Endothelial cell of umbilical vein (primary cell): Measurements from ENCODE around the gene TRPM3. TPM values are rescaled to one million over a fixed set of nuclear protein-coding genes. Genes with fewer than 3 reads are reported as not detected.

Experiments
- BruUV-seq: library from RNA; stranded (reverse); fragments of 400-500 nt; replicated peaks from 2 replicates; lab custom pipeline; 2021; lab: Mats Ljungman, UMichigan
- CTCF ChIA-PET: fragments of 300-600, 350-600 bp; sonication (Branson Sonifier 250); formaldehyde crosslinking; loops from one replicate; lab custom pipeline; 2021; ENCODE audit warnings: antibody characterized with exemption, inconsistent platforms; lab: Charles Lee
- POLR2A ChIA-PET: fragments of 300-600, 350-600 bp; sonication (Branson Sonifier 250); formaldehyde crosslinking; loops from one replicate; lab custom pipeline; 2021; ENCODE audit warnings: antibody characterized with exemption, inconsistent platforms; lab: Charles Lee
- DNase-seq: peaks from one replicate; pipeline ENCODE4 v3.0.0-alpha.2; 2011; ENCODE audit warnings: low read depth, low spot score
- FAIRE-seq: peaks from 2 replicates; lab custom pipeline; 2011; peaks lifted over from hg19 to GRCh38; lab: Jason Lieb, UNC
- H2AFZ ChIP-seq: 2 replicates; pipeline ENCODE4 v1.6.0; 2012; ENCODE audit warnings: low read depth, low read length, control low read depth, inconsistent platforms
- H3K27ac ChIP-seq: 2 replicates; pipeline ENCODE4 v1.5.1; 2011; ENCODE audit warnings: low read depth, mild to moderate bottlenecking, control low read depth, low read length, moderate library complexity; ENCODE audit not compliant: insufficient read depth
- H3K27me3 ChIP-seq, 2 experiments: 2 replicates each; pipeline versions ENCODE4 v1.6.0 to v1.6.1; 2011; ENCODE audit warnings: low read length in 2 of 2, mixed read lengths in 1 of 2; ENCODE audit not compliant: control insufficient read depth in 2 of 2, insufficient read depth in 2 of 2
- H3K36me3 ChIP-seq, 2 experiments: 2 replicates in 1 of 2; 3 replicates in 1 of 2; pipeline ENCODE4 v1.5.1; 2011; ENCODE audit warnings: low read length in 2 of 2, mild to moderate bottlenecking in 1 of 2, moderate library complexity in 1 of 2; ENCODE audit not compliant: control insufficient read depth in 2 of 2, insufficient read depth in 2 of 2; ENCODE audit errors: extremely low read depth in 1 of 2
- H3K4me1 ChIP-seq: 3 replicates; pipeline ENCODE4 v1.5.1; 2011; ENCODE audit warnings: mild to moderate bottlenecking, low read length; ENCODE audit not compliant: control insufficient read depth, insufficient read depth; ENCODE audit errors: extremely low read depth
- H3K4me2 ChIP-seq: 2 replicates; pipeline ENCODE4 v1.6.1; 2011; ENCODE audit warnings: low read length, control low read depth, mixed read lengths; ENCODE audit not compliant: insufficient read depth
- H3K4me3 ChIP-seq, 3 experiments: fragments of 200-600 bp in 1 of 3; sonication (generic), shearing (Covaris generic) in 1 of 3; replicated peaks in 1 of 3; 2 replicates each; pipeline ENCODE4 v1.5.1; 2011 to 2016; ENCODE audit warnings: control low read depth in 3 of 3, low read length in 3 of 3, mild to moderate bottlenecking in 2 of 3, inconsistent platforms in 1 of 3, low read depth in 1 of 3, moderate library complexity in 1 of 3; ENCODE audit not compliant: insufficient read depth in 1 of 3
- H3K79me2 ChIP-seq: 2 replicates; pipeline ENCODE4 v1.6.0; 2012; ENCODE audit warnings: low read length, inconsistent platforms; ENCODE audit not compliant: control insufficient read depth, insufficient read depth
- H3K9ac ChIP-seq: replicated peaks from 2 replicates; pipeline ENCODE3; 2011; ENCODE audit warnings: low read length, control low read depth; ENCODE audit not compliant: insufficient read depth; ENCODE audit errors: extremely low read depth
- H3K9me1 ChIP-seq: replicated peaks from 3 replicates; pipeline ENCODE4 v1.6.0; 2011; ENCODE audit warnings: mild to moderate bottlenecking, low read length; ENCODE audit not compliant: control insufficient read depth, insufficient read depth; ENCODE audit errors: extremely low read depth
- H3K9me3 ChIP-seq: replicated peaks from 2 replicates; pipeline ENCODE4 v1.5.1; 2012; ENCODE audit warnings: low read length, inconsistent platforms; ENCODE audit not compliant: control insufficient read depth, insufficient read depth
- H4K20me1 ChIP-seq: replicated peaks from 2 replicates; pipeline ENCODE3; 2011; ENCODE audit warnings: mild to moderate bottlenecking, low read length; ENCODE audit not compliant: control insufficient read depth, insufficient read depth; ENCODE audit errors: extremely low read depth
- EZH2 ChIP-seq: IDR thresholded peaks from 2 replicates; pipeline ENCODE4 v1.6.1; 2012; ENCODE audit warnings: borderline replicate concordance, low read depth, mild to moderate bottlenecking, moderate library complexity, low read length, inconsistent platforms; ENCODE audit not compliant: severe bottlenecking
- FOS ChIP-seq: IDR thresholded peaks from 2 replicates; pipeline ENCODE4 v1.6.1; 2011; ENCODE audit warnings: mild to moderate bottlenecking, low read length, moderate library complexity, borderline replicate concordance; ENCODE audit not compliant: insufficient read depth
- GATA2 ChIP-seq: IDR thresholded peaks from 2 replicates; pipeline ENCODE4 v1.7.0; 2011; ENCODE audit warnings: low read depth, mild to moderate bottlenecking, moderate library complexity, mixed read lengths, low read length; ENCODE audit not compliant: insufficient read length, insufficient read depth
- MAX ChIP-seq: IDR thresholded peaks from 2 replicates; pipeline ENCODE4 v1.6.1; 2011; ENCODE audit not compliant: insufficient read depth, insufficient read length
- MYC ChIP-seq: IDR thresholded peaks from one replicate; pipeline ENCODE4 v1.6.1; 2011; ENCODE audit warnings: mild to moderate bottlenecking, low read depth, low read length
- POLR2A ChIP-seq: IDR thresholded peaks from 2 replicates; pipeline ENCODE4 v1.6.1; 2012; ENCODE audit warnings: low read depth, mild to moderate bottlenecking, control low read depth, low read length
- POLR2AphosphoS5 ChIP-seq: IDR thresholded peaks from 2 replicates; pipeline ENCODE4 v1.6.1; 2012; ENCODE audit warnings: low read depth, mild to moderate bottlenecking, control low read depth, low read length, moderate library complexity; ENCODE audit not compliant: insufficient read depth
- dilution Hi-C: fragments of 300-500 bp; cut with MboI; formaldehyde crosslinking; loops from one replicate; pipeline ENCODE4 v1.15.0; 2019; ENCODE audit warnings: low sequenced_read_pairs; ENCODE audit not compliant: extremely low pct_ligation_motif_present
- intact Hi-C: fragments of 100-400 bp; cut with micrococcal nuclease; formaldehyde crosslinking; loops from one replicate; pipeline ENCODE4 v1.10.0; 2022
- polyA plus RNA-seq, 4 experiments: library from polyadenylated mRNA; depleted of rRNA in 3 of 4; stranded (reverse) in 3 of 4; unstranded in 1 of 4; fragments of >200 nt; gene quantifications; 2 replicates each; pipeline versions ENCODE4 v1.2.1 to v1.2.3, GENCODE V29; 2011 to 2012; ENCODE audit warnings: missing spikeins in 1 of 4
- total RNA-seq: library from RNA; stranded (reverse); gene quantifications from 2 replicates; pipeline ENCODE4 v1.2.3, GENCODE V29; 2021

Gene TRPM3
- total and polyA plus RNA-seq, 2 donors (not counting 3 experiments of a cell fraction or from before 2014, with no cell fraction given) = 0.17 to 0.33 TPM

DNA sequence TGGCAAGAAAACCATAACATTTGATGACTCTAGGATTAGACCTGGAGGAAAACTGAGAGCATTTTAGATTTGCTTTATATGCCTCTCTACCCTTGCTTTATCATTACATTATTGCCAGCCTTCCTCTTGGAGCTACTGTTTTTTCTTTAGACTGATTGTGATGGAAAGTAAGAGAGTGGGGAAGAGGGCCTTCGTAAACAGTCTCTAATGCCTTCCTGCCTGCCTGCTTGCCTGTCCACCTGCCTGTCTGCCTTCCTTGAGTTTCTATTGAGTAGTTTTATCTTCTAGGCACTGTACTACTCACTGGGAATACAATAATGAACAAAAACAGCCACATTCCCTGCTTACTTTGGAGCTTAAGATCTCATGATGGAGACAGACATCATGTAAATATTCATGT is 189.3 kb downstream of the TRPM3 start:
- H4K20me1 ChIP-seq = no peaks in the 10 kb centered on the region
- no peak for FAIRE-seq
- H3K27me3 ChIP-seq = peaks cover 0 to 11% of the 10 kb centered on the region in 2 experiments
- H3K36me3 ChIP-seq = no peaks in the 10 kb centered on the region
- DNase-seq = no peak
- no peak overlapping the region for H2AFZ ChIP-seq
- dilution Hi-C loops = no loop called here
- no peaks in the 10 kb centered on the region for H3K79me2 ChIP-seq
- POLR2A ChIA-PET = no interaction called here
- no peak overlapping the region for H3K9ac ChIP-seq
- H3K4me3 ChIP-seq = no peak overlapping the region
- H3K9me3 ChIP-seq = no peaks in the 10 kb centered on the region
- no peak for TF ChIP-seq EZH2
- TF ChIP-seq GATA2 = no peak
- no peak for TF ChIP-seq POLR2A
- no peak for TF ChIP-seq MYC
- TF ChIP-seq FOS = no peak
- no peak for TF ChIP-seq POLR2AphosphoS5
- no peak for TF ChIP-seq MAX
- no peak overlapping the region for H3K4me2 ChIP-seq
- H3K27ac ChIP-seq = no peak overlapping the region
- no TSS peak for BruUV-seq
- intact Hi-C loops = loop anchor here (10.0 kb wide), 1 partner anchor 193 kb away; the partner anchor contains the start of gene TRPM3
- no peaks in the 10 kb centered on the region for H3K9me1 ChIP-seq
- CTCF ChIA-PET = no interaction called here
- H3K4me1 ChIP-seq = no peaks in the 10 kb centered on the region

- dilution Hi-C loops = no loop called here
- CTCF ChIA-PET = interaction anchor here (1.1 to 2.8 kb wide), 6 partner anchors 10 to 322 kb away, joined by 3 to 36 read pairs (median 7); no protein-coding TSS in a partner anchor
- no peaks in the 10 kb centered on the region for H4K20me1 ChIP-seq
- no peaks in the 10 kb centered on the region for H3K79me2 ChIP-seq
- intact Hi-C loops = loop anchor here (5.0 kb wide), 1 partner anchor 220 kb away; no protein-coding TSS in a partner anchor
- DNase-seq (no peak), FAIRE-seq (no peak)
- peaks cover 0 to 4% of the 10 kb centered on the region in 2 experiments for H3K27me3 ChIP-seq
- H3K4me2 ChIP-seq = no peak overlapping the region
- H3K27ac ChIP-seq = no peak overlapping the region
- peaks cover 8% of the 10 kb centered on the region for H3K4me1 ChIP-seq
- POLR2A ChIA-PET = no interaction called here
- H3K9ac ChIP-seq = no peak overlapping the region
- no TSS peak for BruUV-seq
- no peaks in the 10 kb centered on the region for H3K9me1 ChIP-seq
- no peak overlapping the region for H3K4me3 ChIP-seq
- H3K36me3 ChIP-seq = no peaks in the 10 kb centered on the region
- TF ChIP-seq GATA2 = no peak
- H2AFZ ChIP-seq = no peak overlapping the region
- H3K9me3 ChIP-seq = no peaks in the 10 kb centered on the region
These were observed 193.9 kb downstream of the TRPM3 start for GRCh38 chr9:70927530-70927929.
